H9 (cell line): ENCODE results near the gene ZFPM1. TPM values are rescaled to one million over a fixed set of nuclear protein-coding genes. Genes with fewer than 3 reads are reported as not detected.

Experiments used
- DNase-seq: peaks from one replicate; pipeline ENCODE4 v3.0.0-alpha.2; 2017
- H2AFZ ChIP-seq: one replicate; pipeline ENCODE4 v1.6.1; 2013; ENCODE audit warnings: mild to moderate bottlenecking, low read length, control low read depth, moderate library complexity
- H2AK5ac ChIP-seq: 2 replicates; pipeline ENCODE4 v1.6.1; 2013; ENCODE audit warnings: low read length, control low read depth, mixed read lengths; ENCODE audit not compliant: insufficient read length
- H2BK120ac ChIP-seq: one replicate; pipeline ENCODE4 v1.6.1; 2013; ENCODE audit warnings: low read depth, mild to moderate bottlenecking, low read length, control low read depth, inconsistent platforms; ENCODE audit not compliant: poor library complexity, severe bottlenecking
- H2BK12ac ChIP-seq: 2 replicates; pipeline ENCODE4 v1.6.1; 2013; ENCODE audit warnings: low read length, control low read depth, mixed read lengths, low read depth; ENCODE audit not compliant: insufficient read length
- H2BK15ac ChIP-seq: 2 replicates; pipeline ENCODE4 v1.6.1; 2013; ENCODE audit warnings: low read depth, low read length, control low read depth
- H2BK20ac ChIP-seq: one replicate; pipeline ENCODE4 v1.6.1; 2013; ENCODE audit warnings: low read depth, mild to moderate bottlenecking, low read length, control low read depth, inconsistent platforms; ENCODE audit not compliant: poor library complexity, severe bottlenecking
- H2BK5ac ChIP-seq: 2 replicates; pipeline ENCODE4 v1.6.1; 2013; ENCODE audit warnings: low read length, control low read depth, mixed read lengths; ENCODE audit not compliant: insufficient read length
- H3K14ac ChIP-seq: 2 replicates; pipeline ENCODE4 v1.6.1; 2013; ENCODE audit warnings: low read length, control low read depth; ENCODE audit not compliant: insufficient read depth
- H3K18ac ChIP-seq: 2 replicates; pipeline ENCODE4 v1.6.1; 2013; ENCODE audit warnings: low read depth, mild to moderate bottlenecking, mixed read lengths, low read length, control low read depth; ENCODE audit not compliant: insufficient read length
- H3K23ac ChIP-seq: 2 replicates; pipeline ENCODE4 v1.6.1; 2013; ENCODE audit warnings: low read length, control low read depth, mixed read lengths, low read depth; ENCODE audit not compliant: insufficient read length
- H3K23me2 ChIP-seq: 2 replicates; pipeline ENCODE4 v1.6.1; 2013; ENCODE audit warnings: low read depth, mild to moderate bottlenecking, mixed read lengths, low read length, control low read depth; ENCODE audit not compliant: insufficient read length, poor library complexity, severe bottlenecking
- H3K27ac ChIP-seq: 2 replicates; pipeline ENCODE4 v1.5.1; 2013; ENCODE audit warnings: low read length, control low read depth, mixed read lengths, low read depth; ENCODE audit not compliant: insufficient read length
- H3K27me3 ChIP-seq: 2 replicates; pipeline ENCODE4 v1.6.1; 2013; ENCODE audit warnings: low read length, control low read depth, inconsistent platforms; ENCODE audit not compliant: insufficient read depth
- H3K4ac ChIP-seq: 2 replicates; pipeline ENCODE4 v1.6.1; 2013; ENCODE audit warnings: low read depth, mild to moderate bottlenecking, control low read depth, inconsistent platforms, low read length, moderate library complexity
- H3K4me1 ChIP-seq: 2 replicates; pipeline ENCODE4 v1.6.1; 2013; ENCODE audit warnings: low read length, control low read depth, inconsistent platforms; ENCODE audit not compliant: insufficient read depth
- H3K4me2 ChIP-seq: 2 replicates; pipeline ENCODE4 v1.6.1; 2013; ENCODE audit warnings: low read length, control low read depth, mixed read lengths; ENCODE audit not compliant: insufficient read length, insufficient read depth
- H3K56ac ChIP-seq: 2 replicates; pipeline ENCODE4 v1.6.1; 2013; ENCODE audit warnings: low read depth, mild to moderate bottlenecking, mixed read lengths, low read length, control low read depth; ENCODE audit not compliant: insufficient read length
- H3K79me1 ChIP-seq: 2 replicates; pipeline ENCODE4 v1.6.1; 2013; ENCODE audit warnings: low read depth, mild to moderate bottlenecking, moderate library complexity, low read length, control low read depth, inconsistent platforms; ENCODE audit not compliant: insufficient read depth, poor library complexity, severe bottlenecking
- H3K79me2 ChIP-seq: 2 replicates; pipeline ENCODE4 v1.6.1; 2013; ENCODE audit warnings: low read length, control low read depth, inconsistent platforms; ENCODE audit not compliant: insufficient read depth
- H3K9ac ChIP-seq: 2 replicates; pipeline ENCODE4 v1.6.1; 2013; ENCODE audit warnings: low read length, control low read depth, mixed read lengths; ENCODE audit not compliant: insufficient read length; ENCODE audit errors: extremely low read depth
- H3K9me3 ChIP-seq: one replicate; pipeline ENCODE4 v1.6.1; 2013; ENCODE audit warnings: low read depth, low read length, inconsistent platforms; ENCODE audit not compliant: control insufficient read depth
- H3T11ph ChIP-seq: one replicate; pipeline ENCODE4 v1.6.1; 2013; ENCODE audit warnings: mild to moderate bottlenecking, low read length, control low read depth, inconsistent platforms
- H4K20me1 ChIP-seq: one replicate; pipeline ENCODE4 v1.6.1; 2013; ENCODE audit not compliant: control insufficient read depth, insufficient read length, insufficient read depth
- H4K5ac ChIP-seq: 2 replicates; pipeline ENCODE4 v1.6.1; 2013; ENCODE audit warnings: low read depth, mild to moderate bottlenecking, mixed read lengths, low read length, control low read depth; ENCODE audit not compliant: insufficient read length
- H4K8ac ChIP-seq: replicated peaks from 2 replicates; pipeline ENCODE4 v1.6.1; 2013; ENCODE audit warnings: low read length, control low read depth, mixed read lengths, low read depth; ENCODE audit not compliant: insufficient read length
- H4K91ac ChIP-seq: 2 replicates; pipeline ENCODE4 v1.6.1; 2013; ENCODE audit warnings: low read depth, mild to moderate bottlenecking, moderate library complexity, mixed read lengths, low read length, control low read depth; ENCODE audit not compliant: insufficient read length
- H3K27ac Mint-ChIP-seq, 3 experiments: 2 replicates in 2 of 3; 3 replicates in 1 of 3; pipeline ENCODE4 v1.8.0; 2020 to 2021; ENCODE audit warnings: mixed read lengths in 3 of 3, mild to moderate bottlenecking in 1 of 3, moderate library complexity in 1 of 3
- H3K27me3 Mint-ChIP-seq: 2 replicates; pipeline ENCODE4 v1.8.0; 2021; ENCODE audit warnings: low read depth, mild to moderate bottlenecking, moderate library complexity, mixed read lengths
- H3K36me3 Mint-ChIP-seq, 3 experiments: 2 replicates in 2 of 3; 3 replicates in 1 of 3; pipeline ENCODE4 v1.8.0; 2020 to 2021; ENCODE audit warnings: low read depth in 3 of 3, mixed read lengths in 3 of 3; ENCODE audit not compliant: insufficient read depth in 1 of 3
- H3K4me1 Mint-ChIP-seq, 2 experiments: 2 replicates each; pipeline ENCODE4 v1.8.0; 2020; ENCODE audit warnings: mixed read lengths in 2 of 2
- H3K4me3 Mint-ChIP-seq, 2 experiments: 2 replicates in 1 of 2; 3 replicates in 1 of 2; pipeline ENCODE4 v1.8.0; 2020 to 2021; ENCODE audit warnings: mild to moderate bottlenecking in 2 of 2, mixed read lengths in 2 of 2, moderate library complexity in 1 of 2
- H3K9me3 Mint-ChIP-seq, 2 experiments: 2 replicates in 1 of 2; 3 replicates in 1 of 2; pipeline ENCODE4 v1.8.0; 2020; ENCODE audit warnings: mild to moderate bottlenecking in 2 of 2, mixed read lengths in 2 of 2, moderate library complexity in 1 of 2
- WGBS: extraction: QIAGEN DNeasy Blood & Tissue Kit; methylation state at CpG from one replicate; pipeline ENCODE4 v1.1.7; 2013; ENCODE audit warnings: missing lambda C conversion rate, low lambda C conversion rate, mixed read lengths; ENCODE audit not compliant: insufficient read length; ENCODE audit errors: extremely low coverage; 5-methylcytosine and 5-hydroxymethylcytosine counted together
- total RNA-seq: library from RNA; stranded (reverse); gene quantifications from 2 replicates; pipeline ENCODE4 v1.2.1, GENCODE V29; 2021
- TF ChIP-seq, protein P1 (sequence below): fragments of 200-600 bp; sonication (generic); conservative IDR thresholded peaks from 3 replicates; pipeline ENCODE4 v1.8.0; 2021; ENCODE audit warnings: antibody characterized with exemption, mild to moderate bottlenecking

ZFPM1 gene
- total RNA-seq, 1 experiment from 2014 or later, result 3.6 TPM

GRCh38 chr16:88524274-88524972 is 71.3 kb downstream of the ZFPM1 start:
- Mint-ChIP-seq H3K27ac (no peak overlapping the region), H3K9me3 (peaks cover 0 to 4% of the 10 kb centered on the region in 2 experiments; a peak in 1 of 5 replicates), H3K27me3 (peaks cover 5% of the 10 kb centered on the region; the same call in 1 of the 2 replicates), H3K4me3 (no peak overlapping the region), H3K4me1 (no peaks in the 10 kb centered on the region), H3K36me3 (peaks cover 0 to 7% (median 4%) of the 10 kb centered on the region in 3 experiments; a peak in 2 of 7 replicates)
- TF ChIP-seq, protein P1, sequence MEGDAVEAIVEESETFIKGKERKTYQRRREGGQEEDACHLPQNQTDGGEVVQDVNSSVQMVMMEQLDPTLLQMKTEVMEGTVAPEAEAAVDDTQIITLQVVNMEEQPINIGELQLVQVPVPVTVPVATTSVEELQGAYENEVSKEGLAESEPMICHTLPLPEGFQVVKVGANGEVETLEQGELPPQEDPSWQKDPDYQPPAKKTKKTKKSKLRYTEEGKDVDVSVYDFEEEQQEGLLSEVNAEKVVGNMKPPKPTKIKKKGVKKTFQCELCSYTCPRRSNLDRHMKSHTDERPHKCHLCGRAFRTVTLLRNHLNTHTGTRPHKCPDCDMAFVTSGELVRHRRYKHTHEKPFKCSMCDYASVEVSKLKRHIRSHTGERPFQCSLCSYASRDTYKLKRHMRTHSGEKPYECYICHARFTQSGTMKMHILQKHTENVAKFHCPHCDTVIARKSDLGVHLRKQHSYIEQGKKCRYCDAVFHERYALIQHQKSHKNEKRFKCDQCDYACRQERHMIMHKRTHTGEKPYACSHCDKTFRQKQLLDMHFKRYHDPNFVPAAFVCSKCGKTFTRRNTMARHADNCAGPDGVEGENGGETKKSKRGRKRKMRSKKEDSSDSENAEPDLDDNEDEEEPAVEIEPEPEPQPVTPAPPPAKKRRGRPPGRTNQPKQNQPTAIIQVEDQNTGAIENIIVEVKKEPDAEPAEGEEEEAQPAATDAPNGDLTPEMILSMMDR, result no peak
- Histone ChIP-seq H4K91ac (no peak overlapping the region), H2BK15ac (no peak overlapping the region), H3K23me2 (no peaks in the 10 kb centered on the region), H3K4ac (no peak overlapping the region), H3K79me2 (no peaks in the 10 kb centered on the region), H4K8ac (no peak overlapping the region), H2AFZ (no peak overlapping the region), H2AK5ac (no peak overlapping the region), H3K56ac (no peak overlapping the region), H3K79me1 (no peaks in the 10 kb centered on the region), H3K9ac (no peak overlapping the region), H2BK5ac (no peak overlapping the region), H3T11ph (no peak overlapping the region), H4K20me1 (no peaks in the 10 kb centered on the region), H3K23ac (no peak overlapping the region), H3K18ac (no peak overlapping the region), H3K14ac (no peak overlapping the region; the same call in 1 of the 2 replicates), H2BK20ac (no peak overlapping the region), H3K27ac (no peak overlapping the region), H2BK12ac (no peak overlapping the region), H3K9me3 (no peaks in the 10 kb centered on the region), H2BK120ac (no peak overlapping the region), H3K4me1 (no peaks in the 10 kb centered on the region), H3K4me2 (no peak overlapping the region), H4K5ac (no peak overlapping the region), H3K27me3 (no peaks in the 10 kb centered on the region)
- no CpG with 5 or more reads among the region's 18 CpGs for WGBS
- DNase-seq, result no peak
